ENCODE data around the gene SP1. TPM values are rescaled to one million over a fixed set of nuclear protein-coding genes. Genes with fewer than 3 reads are reported as not detected.
A peak's percentile ranks its signal among the peaks of the same experiment; 100 is the strongest.
"Not testable (repeated sequence)": the region's sequence is repeated elsewhere in the genome, so short reads cannot be mapped to it uniquely, and the experiment has no call there.

The SP1 gene
- total and polyA plus RNA-seq, 2 experiments from 2014 or later = 11.1 to 68.4 TPM

DNA sequence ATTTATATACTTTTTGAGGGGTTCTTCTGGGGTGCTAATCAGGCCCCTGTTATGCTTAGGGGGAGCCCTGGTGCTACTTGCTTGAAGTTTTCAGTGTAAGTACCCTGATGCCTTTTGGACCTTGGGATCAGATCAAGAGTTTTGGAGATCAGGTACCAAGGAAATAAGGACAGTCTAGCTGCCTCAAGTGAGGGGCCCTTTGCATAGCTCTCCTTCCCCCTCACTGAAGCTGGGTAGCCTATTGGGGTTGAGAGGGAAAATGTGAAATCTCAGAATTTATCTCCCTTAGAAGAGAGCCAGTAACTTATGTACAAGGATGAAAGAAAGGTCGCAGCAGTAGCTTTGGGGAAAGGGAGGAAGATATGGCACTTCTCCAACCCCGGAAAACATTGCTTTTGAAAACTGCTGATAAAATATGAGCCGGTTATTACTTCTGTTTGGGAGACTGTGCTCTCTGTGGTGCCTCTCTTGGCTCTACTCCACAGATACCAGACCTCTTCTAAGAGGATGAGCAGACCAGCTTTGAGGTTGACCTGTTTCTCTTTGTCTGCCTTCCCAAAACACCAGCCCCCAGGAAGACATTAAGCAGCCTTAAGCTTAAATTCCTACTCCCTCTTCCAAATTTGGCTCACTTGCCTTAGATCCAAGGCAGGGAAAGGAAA is 34.9 kb downstream of the SP1 start (continued):
- TF ChIP-seq, protein P1, sequence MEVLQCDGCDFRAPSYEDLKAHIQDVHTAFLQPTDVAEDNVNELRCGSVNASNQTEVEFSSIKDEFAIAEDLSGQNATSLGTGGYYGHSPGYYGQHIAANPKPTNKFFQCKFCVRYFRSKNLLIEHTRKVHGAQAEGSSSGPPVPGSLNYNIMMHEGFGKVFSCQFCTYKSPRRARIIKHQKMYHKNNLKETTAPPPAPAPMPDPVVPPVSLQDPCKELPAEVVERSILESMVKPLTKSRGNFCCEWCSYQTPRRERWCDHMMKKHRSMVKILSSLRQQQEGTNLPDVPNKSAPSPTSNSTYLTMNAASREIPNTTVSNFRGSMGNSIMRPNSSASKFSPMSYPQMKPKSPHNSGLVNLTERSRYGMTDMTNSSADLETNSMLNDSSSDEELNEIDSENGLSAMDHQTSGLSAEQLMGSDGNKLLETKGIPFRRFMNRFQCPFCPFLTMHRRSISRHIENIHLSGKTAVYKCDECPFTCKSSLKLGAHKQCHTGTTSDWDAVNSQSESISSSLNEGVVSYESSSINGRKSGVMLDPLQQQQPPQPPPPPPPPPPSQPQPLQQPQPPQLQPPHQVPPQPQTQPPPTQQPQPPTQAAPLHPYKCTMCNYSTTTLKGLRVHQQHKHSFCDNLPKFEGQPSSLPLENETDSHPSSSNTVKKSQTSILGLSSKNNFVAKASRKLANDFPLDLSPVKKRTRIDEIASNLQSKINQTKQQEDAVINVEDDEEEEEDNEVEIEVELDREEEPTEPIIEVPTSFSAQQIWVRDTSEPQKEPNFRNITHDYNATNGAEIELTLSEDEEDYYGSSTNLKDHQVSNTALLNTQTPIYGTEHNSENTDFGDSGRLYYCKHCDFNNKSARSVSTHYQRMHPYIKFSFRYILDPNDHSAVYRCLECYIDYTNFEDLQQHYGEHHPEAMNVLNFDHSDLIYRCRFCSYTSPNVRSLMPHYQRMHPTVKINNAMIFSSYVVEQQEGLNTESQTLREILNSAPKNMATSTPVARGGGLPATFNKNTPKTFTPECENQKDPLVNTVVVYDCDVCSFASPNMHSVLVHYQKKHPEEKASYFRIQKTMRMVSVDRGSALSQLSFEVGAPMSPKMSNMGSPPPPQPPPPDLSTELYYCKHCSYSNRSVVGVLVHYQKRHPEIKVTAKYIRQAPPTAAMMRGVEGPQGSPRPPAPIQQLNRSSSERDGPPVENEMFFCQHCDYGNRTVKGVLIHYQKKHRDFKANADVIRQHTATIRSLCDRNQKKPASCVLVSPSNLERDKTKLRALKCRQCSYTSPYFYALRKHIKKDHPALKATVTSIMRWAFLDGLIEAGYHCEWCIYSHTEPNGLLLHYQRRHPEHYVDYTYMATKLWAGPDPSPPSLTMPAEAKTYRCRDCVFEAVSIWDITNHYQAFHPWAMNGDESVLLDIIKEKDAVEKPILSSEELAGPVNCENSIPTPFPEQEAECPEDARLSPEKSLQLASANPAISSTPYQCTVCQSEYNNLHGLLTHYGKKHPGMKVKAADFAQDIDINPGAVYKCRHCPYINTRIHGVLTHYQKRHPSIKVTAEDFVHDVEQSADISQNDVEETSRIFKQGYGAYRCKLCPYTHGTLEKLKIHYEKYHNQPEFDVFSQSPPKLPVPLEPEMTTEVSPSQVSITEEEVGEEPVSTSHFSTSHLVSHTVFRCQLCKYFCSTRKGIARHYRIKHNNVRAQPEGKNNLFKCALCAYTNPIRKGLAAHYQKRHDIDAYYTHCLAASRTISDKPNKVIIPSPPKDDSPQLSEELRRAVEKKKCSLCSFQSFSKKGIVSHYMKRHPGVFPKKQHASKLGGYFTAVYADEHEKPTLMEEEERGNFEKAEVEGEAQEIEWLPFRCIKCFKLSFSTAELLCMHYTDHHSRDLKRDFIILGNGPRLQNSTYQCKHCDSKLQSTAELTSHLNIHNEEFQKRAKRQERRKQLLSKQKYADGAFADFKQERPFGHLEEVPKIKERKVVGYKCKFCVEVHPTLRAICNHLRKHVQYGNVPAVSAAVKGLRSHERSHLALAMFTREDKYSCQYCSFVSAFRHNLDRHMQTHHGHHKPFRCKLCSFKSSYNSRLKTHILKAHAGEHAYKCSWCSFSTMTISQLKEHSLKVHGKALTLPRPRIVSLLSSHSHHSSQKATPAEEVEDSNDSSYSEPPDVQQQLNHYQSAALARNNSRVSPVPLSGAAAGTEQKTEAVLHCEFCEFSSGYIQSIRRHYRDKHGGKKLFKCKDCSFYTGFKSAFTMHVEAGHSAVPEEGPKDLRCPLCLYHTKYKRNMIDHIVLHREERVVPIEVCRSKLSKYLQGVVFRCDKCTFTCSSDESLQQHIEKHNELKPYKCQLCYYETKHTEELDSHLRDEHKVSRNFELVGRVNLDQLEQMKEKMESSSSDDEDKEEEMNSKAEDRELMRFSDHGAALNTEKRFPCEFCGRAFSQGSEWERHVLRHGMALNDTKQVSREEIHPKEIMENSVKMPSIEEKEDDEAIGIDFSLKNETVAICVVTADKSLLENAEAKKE (CRISPR knock-in tag; IDR thresholded peaks at IDR 0.05) = no peak
- TF ChIP-seq NANOG (IDR thresholded peaks at IDR 0.05; ENCODE audit: borderline replicate concordance) (no peak), EZH2 (IDR thresholded peaks at IDR 0.05; ENCODE audit: low read depth, unreplicated experiment) (no peak), ZNF331 (CRISPR knock-in tag; IDR thresholded peaks at IDR 0.05; ENCODE audit: low read depth) (no peak), EZH2phosphoT487 (IDR thresholded peaks at IDR 0.05; ENCODE audit: unreplicated experiment) (no peak), CREB1 (CRISPR knock-in tag; IDR thresholded peaks at IDR 0.05; ENCODE audit: low read depth) (no peak)
- TF ChIP-seq, protein P2, sequence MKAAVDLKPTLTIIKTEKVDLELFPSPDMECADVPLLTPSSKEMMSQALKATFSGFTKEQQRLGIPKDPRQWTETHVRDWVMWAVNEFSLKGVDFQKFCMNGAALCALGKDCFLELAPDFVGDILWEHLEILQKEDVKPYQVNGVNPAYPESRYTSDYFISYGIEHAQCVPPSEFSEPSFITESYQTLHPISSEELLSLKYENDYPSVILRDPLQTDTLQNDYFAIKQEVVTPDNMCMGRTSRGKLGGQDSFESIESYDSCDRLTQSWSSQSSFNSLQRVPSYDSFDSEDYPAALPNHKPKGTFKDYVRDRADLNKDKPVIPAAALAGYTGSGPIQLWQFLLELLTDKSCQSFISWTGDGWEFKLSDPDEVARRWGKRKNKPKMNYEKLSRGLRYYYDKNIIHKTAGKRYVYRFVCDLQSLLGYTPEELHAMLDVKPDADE (IDR thresholded peaks at IDR 0.05) = no peak

DNA sequence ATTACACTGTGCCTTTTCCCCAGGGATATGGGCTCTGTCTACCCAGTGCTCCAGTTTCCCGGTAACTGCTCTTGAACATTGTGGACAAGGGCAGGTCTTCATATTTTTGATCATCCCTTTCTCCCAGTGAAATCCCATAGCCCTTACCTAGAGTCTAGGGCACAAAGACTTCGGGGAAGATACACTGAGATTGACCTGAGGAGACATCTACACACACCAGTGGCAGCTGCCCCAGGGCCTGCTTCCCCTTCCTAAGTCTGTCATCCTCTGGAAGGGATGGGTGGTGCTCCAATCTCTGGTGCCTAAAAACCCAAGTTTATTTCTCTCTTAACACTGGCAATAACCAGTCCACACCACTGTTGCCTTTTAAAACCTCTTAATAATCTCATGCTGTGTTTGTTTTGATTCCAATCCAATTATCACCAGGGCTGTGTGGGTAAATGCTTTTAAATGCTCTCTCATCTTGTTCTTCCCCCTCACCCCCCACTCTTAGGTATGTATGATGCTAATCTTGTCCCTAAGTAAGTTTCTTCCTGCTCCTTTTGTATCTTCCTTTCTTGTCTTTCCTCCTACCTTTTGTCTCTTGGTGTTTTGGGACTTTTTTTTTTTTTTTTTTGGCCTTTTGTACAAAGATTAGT is 35.9 kb downstream of the SP1 start:
- not testable (repeated sequence) for H3K9me3 Mint-ChIP-seq; H3K9me2 ChIP-seq (ENCODE audit: insufficient read depth); H3K4me2 ChIP-seq; H3K36me3 ChIP-seq (ENCODE audit: insufficient read depth); H3K79me2 ChIP-seq (replicated peaks; ENCODE audit: insufficient read depth); H3F3A ChIP-seq (replicated peaks; ENCODE audit: low read depth); H3K27me3 ChIP-seq (ENCODE audit: insufficient read depth); H3K4me3 ChIP-seq; H2AFZ ChIP-seq; H4K20me1 ChIP-seq (replicated peaks; ENCODE audit: insufficient read depth); H3K27ac ChIP-seq (ENCODE audit: low read depth); H3K4me3 Mint-ChIP-seq
- Mint-ChIP-seq H3K27me3 (ENCODE audit: insufficient read depth, low read depth, poor library complexity) (peaks cover 13% of the 10 kb centered on the region), H3K36me3 (ENCODE audit: low read depth) (peaks cover 20% of the 10 kb centered on the region), H3K27ac (peak overlapping the region; percentile 56), H3K4me1 (peaks cover 24% of the 10 kb centered on the region)
- ATAC-seq (peak; percentile 74), DNase-seq (ENCODE audit: low spot score) (peak; percentile 22)
- H3K4me1 ChIP-seq (ENCODE audit: insufficient read depth) = peaks cover 20% of the 10 kb centered on the region

DNA sequence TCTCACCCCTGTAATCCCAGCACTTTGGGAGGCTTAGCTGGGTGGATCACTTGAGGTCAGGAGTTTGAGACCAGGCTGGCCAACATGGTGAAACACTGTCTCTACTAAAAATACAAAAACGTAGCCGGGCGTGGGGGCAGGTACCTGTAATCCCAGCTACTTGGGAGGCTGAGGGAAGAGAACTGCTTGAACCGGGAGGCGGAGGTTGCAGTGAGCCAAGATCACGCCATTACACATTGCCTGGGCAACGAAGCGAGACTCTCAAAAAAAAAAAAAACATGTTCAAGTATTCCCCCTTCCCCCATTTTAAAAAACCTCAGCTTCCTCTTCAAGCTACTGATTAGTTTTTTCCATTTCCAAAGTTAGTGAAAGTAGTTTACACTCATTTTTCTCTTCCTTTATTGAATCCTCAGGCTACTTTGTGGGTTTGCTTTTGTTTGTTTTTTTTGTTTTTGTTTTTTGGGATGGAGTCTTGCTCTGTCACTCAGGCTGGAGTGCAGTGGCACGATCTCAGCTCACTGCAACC is 37.4 kb downstream of the SP1 start:
- not testable (repeated sequence) for H3K9me3 Mint-ChIP-seq; ATAC-seq; H3K27ac Mint-ChIP-seq; H3K36me3 Mint-ChIP-seq (ENCODE audit: low read depth); H3F3A ChIP-seq (replicated peaks; ENCODE audit: low read depth); H3K27me3 ChIP-seq (ENCODE audit: insufficient read depth); H3K4me3 Mint-ChIP-seq; DNase-seq (ENCODE audit: low spot score); H3K9me2 ChIP-seq (ENCODE audit: insufficient read depth); H4K20me1 ChIP-seq (replicated peaks; ENCODE audit: insufficient read depth); H3K79me2 ChIP-seq (replicated peaks; ENCODE audit: insufficient read depth); H3K27ac ChIP-seq (ENCODE audit: low read depth); H3K4me3 ChIP-seq; H2AFZ ChIP-seq; H3K36me3 ChIP-seq (ENCODE audit: insufficient read depth); H3K4me2 ChIP-seq
- peaks cover 29% of the 10 kb centered on the region for H3K4me1 Mint-ChIP-seq
- H3K4me1 ChIP-seq (ENCODE audit: insufficient read depth) = peaks cover 20% of the 10 kb centered on the region
- H3K27me3 Mint-ChIP-seq (ENCODE audit: insufficient read depth, low read depth, poor library complexity) = peaks cover 19% of the 10 kb centered on the region

Measured in GM23338 (cell line).